NCI-H2196 (cell line): Measurements from ENCODE around the gene ATP6V1F.

Source experiments
- DNase-seq: peaks from one replicate; lab custom pipeline; 2025; ENCODE audit not compliant: unreplicated experiment; lab: John Stamatoyannopoulos, UW

Gene ATP6V1F

DNA sequence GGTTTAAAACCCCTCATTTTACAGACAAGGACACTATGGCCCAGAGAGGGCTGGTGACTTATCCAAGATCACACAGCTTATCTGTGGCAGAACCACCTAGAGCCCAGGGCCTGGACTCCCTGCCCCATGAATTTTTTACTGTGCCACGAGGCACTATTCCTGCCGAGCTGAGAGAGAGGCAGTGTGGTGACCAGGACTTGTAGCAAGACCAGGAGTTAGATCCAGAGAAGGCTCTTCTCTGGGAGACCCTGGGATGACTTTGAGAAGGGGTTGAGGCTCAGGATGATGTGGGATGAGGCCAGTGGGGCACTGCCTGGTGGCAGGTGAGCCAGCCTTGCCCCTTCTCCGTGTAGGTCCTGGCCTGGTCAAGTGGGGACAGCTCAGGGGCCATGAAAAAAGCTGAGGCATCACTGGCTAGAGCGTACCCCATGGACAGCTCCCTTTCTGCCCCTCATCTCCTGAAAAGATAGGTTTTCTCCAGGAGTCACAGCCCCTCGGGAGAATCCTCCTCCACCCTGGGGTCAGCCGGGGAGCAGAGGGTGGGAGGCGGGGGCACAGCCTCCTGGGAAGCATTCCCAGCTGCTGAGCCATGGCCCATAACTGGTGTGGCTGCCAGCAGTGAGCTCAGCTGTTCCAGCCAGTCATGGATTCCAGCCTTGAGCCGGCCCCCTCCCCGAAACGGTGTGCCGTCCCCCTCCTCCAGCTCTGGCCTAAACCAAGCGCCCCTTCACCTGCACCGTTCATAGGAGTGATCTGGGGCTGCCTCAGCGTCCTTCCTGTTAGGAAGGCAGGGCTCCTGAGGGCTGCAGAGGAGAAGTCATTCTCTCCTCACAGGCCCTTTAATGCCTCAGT lies 26.6 kb upstream of the ATP6V1F start:
- no peak for DNase-seq

DNA sequence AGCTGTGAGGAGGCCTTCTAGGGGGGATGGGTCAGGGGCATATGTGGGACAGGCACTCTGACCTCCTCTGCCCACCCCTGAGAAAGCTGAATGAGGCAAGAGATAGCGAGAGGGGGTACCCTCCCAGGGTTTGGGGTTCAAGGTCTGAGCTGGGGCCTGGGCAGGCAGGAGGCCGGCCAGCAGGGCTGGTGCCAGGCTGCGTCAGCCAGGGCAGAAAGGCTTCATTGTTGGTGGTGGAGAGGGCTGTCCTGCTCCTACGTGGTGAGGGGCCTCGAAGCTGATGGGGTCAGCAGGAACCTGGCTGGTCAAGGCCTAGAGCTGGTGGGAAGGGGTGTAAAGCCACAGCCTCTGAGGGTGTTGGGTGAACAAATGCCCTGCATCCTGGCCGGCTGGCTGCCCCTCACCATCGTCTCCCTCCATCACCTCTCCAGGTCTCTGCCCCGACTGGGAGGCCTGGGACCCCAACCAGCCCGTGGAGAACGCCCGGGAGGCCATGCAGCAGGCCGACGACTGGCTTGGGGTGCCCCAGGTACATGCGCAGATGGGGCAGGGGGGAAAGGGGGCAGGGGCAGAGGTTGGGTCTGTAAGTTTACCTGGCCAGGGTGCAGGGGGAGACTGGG lies 25.8 kb upstream of the ATP6V1F start:
- no peak for DNase-seq

DNA sequence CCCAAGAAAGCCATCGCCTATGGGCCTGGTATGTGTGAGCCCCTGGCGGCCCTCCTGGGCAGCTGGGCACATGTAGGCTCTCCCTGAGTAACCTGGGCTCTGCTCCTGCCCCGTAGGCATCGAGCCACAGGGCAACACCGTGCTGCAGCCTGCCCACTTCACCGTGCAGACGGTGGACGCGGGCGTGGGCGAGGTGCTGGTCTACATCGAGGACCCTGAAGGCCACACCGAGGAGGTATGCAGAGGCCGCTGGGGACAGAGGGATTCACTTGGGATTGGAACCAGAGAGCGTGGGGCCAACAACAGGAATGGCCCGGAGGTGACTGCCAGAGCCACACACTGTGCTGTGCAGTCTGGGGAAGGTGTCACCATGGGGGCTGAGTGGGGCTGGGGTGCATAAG lies 25.1 kb upstream of the ATP6V1F start:
- no peak for DNase-seq

DNA sequence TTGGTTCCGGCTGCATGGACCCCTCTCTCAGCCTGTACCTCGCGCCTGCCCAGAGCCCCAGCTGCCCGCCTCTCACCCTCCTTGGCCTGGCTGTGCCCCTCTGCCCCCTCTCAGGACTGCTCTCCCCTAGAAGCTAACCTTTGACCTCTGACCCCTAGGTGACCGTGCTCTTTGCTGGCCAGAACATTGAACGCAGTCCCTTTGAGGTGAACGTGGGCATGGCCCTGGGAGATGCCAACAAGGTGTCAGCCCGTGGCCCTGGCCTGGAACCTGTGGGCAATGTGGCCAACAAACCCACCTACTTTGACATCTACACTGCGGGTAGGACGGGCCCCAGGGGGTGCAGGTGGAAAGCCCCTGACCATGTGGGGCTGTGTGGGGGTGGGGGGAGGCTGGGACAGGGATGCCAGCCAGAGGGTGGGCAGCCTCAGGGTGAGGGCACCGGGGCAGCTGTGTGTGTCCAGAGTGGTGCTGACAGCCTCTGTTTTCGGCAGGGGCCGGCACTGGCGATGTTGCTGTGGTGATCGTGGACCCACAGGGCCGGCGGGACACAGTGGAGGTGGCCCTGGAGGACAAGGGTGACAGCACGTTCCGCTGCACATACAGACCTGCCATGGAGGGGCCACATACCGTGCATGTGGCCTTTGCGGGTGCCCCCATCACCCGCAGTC lies 24.4 kb upstream of the ATP6V1F start:
- no peak for DNase-seq

DNA sequence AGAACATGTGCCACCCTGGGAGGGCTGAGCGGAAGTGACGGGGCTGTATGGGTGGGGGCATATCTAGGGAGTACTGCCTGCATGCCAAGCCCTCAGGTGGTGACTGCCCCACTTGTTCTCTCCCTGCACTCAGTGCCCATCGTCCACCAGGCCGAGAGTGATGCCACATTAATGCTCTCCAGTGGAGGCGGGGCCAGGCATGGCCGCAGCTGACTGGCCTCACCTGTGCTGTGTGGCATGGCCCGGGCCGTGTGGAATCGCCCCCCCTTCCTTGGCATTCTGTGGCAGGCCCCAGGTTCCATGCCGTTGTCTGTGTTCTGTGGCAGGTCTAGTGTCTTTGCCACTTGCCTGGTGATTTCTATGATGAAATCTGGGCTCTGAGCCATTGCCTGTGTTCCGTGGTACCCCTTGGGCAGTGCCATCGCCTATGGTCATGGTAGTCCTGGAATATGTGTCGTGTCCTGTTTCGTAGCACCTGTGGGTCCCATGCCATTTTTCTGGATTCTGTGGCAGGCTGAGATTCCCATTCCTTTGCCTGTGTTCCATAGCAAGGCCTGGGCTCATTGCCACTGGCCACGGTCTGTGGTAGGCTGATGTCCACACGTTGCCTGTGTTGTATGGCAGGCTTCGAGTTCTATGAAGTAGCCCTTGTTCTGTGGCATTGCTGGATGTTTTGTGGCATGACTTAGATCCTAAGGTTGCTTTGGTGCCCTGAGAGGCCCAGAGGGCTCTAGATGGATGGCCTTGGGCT lies 23.5 kb upstream of the ATP6V1F start:
- no peak for DNase-seq

DNA sequence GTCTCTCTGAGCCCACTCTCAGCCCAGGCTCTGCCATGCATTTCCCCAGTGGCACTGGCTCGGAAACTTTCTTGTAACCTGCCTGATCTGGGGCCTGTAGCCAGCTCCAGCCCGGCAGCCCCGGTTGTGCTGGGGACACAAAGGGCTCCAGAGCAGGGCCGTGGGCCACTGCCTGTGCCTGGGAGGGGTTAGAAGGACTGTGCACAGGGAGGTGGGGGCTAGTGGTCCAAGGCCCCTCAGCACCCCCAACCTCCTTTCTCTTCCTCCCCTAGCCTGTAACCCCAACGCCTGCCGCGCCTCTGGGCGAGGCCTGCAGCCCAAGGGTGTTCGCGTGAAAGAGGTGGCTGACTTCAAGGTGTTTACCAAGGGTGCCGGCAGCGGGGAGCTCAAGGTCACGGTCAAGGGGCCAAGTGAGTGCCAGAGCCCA lies 22.9 kb upstream of the ATP6V1F start:
- no peak for DNase-seq

DNA sequence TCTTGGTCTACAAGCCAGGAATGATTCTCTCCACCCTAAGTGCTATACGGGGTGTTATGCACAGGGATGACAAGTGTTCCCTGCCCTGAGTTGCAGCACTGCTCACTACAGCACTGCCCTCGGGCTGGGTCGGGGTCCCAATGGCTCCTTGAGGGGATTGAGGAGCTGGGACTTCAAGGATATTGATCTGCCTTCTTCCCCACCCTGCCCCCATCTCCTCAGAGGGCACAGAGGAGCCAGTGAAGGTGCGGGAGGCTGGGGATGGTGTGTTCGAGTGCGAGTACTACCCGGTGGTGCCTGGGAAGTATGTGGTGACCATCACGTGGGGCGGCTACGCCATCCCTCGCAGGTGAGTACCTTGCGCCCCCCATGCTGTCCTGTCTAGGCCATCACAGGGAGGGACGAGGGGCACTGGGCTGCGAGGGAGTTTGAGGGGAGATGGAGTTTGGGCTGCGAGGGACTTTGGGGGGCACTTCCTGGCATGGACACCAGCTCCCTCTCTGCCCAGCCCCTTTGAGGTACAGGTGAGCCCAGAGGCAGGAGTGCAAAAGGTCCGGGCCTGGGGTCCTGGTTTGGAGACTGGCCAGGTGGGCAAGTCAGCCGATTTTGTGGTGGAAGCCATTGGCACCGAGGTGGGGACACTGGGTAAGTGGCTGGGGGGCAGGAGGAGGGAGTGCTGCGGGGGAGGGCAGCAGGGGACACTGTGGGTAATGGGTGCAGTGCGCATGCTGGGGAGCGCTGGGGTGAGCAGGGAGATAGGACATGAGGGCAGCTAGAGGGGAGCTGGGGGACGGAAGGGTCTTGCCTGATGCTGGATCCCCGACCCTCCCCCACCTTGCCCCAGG lies 22.1 kb upstream of the ATP6V1F start:
- no peak for DNase-seq

DNA sequence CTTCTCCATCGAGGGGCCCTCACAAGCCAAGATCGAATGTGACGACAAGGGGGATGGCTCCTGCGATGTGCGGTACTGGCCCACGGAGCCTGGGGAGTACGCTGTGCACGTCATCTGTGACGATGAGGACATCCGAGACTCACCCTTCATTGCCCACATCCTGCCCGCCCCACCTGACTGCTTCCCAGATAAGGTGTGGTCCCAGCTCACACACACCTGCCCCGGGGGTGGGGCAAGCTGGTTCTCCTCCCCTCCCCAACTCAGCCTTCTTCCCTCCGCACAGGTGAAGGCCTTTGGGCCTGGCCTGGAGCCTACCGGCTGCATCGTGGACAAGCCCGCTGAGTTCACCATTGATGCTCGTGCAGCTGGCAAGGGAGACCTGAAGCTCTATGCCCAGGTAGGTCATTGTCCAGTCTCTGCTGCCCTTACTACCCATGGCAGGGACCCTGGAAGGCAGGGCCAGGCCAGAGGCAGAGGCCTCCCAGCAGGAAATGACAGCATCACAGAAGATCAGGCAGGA lies 21.4 kb upstream of the ATP6V1F start:
- peak; percentile 32 for DNase-seq

DNA sequence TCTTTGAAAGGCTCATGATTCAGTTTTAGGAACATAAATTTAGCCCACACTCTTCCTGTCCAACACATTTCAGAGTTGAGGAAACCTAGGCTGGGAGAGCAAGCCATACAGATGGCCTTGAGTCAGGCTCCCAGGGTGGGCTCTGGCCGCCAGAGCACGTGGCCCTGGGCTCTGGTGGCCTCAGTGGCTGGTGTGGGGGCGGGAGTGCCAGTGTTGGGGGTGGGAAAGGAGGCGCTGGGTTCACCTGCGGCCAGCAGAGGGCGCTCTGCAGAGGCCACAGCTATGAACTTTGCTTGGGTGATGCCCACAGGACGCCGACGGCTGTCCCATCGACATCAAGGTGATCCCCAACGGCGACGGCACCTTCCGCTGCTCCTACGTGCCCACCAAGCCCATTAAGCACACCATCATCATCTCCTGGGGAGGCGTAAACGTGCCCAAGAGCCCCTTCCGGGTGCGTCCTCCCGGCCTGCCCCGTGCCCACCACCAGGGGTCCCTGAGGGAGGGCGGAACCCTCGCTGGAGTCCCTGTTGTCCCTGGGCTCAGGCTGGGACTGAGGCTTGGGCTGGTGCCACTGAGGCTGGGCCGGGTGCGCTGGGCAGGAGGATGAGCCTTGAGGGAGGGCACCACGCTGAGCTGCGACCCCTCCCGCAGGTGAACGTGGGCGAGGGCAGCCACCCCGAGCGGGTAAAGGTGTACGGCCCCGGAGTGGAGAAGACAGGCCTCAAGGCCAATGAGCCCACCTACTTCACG lies 20.6 kb upstream of the ATP6V1F start:
- DNase-seq, result peak; percentile 11

DNA sequence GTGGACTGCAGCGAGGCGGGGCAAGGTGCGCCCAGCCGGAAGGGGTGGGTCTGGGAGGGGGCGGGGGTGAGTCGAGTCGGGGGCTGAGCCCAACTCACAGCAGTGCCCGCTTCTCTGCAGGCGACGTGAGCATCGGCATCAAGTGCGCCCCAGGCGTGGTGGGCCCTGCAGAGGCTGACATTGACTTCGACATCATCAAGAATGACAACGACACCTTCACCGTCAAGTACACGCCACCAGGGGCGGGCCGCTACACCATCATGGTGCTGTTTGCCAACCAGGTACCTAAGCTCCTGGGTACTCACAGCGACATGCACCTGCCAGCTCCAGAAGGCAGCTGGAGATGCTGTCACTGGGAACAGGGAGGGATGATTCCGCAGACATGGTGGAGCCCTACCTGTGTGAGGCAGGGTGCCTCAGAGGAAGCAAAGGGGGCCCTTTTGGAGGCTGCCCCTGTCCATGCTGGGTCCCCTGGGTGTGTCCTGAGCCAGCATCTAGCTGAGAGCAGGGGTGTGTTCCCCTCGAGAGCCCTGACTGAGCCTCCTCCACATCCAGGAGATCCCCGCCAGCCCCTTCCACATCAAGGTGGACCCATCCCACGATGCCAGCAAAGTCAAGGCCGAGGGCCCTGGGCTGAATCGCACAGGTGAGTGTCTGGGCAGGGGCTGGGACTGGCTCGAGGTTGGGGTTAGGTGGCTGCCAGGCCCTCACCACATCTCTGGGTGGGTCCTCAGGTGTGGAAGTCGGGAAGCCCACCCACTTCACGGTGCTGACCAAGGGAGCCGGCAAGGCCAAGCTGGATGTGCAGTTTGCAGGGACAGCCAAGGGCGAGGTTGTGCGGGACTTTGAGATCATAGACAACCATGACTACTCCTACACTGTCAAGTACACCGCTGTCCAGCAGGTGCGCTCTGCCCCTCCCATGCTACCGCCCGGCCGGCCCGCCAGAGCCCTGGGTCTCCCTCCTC lies 19.7 kb upstream of the ATP6V1F start:
- peak; percentile 23 for DNase-seq

DNA sequence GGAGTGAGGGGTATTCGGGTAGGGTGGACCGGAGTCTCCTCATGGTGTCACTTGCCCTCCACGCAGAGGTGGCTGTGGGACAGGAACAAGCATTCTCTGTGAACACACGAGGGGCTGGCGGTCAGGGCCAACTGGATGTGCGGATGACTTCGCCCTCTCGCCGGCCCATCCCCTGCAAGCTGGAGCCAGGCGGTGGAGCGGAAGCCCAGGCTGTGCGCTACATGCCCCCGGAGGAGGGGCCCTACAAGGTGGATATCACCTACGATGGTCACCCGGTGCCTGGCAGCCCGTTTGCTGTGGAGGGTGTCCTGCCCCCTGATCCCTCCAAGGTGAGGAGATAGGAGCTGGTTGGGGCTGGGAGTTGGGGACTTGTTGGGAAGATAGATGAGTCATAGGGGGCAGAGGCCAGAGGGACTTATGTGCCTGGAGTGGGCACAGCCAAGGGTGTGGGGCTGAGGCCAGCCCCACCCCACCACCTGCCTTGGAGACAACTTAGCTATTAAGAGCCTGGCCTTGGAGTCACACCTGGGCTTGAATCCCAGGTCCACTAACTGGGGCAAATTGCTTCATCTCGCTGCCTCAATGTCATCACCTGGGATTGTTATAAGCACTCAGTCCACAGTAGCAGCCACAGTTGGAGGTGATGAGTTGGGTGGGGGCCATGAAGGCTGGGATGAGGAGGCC lies 18.6 kb upstream of the ATP6V1F start:
- DNase-seq, result no peak

DNA sequence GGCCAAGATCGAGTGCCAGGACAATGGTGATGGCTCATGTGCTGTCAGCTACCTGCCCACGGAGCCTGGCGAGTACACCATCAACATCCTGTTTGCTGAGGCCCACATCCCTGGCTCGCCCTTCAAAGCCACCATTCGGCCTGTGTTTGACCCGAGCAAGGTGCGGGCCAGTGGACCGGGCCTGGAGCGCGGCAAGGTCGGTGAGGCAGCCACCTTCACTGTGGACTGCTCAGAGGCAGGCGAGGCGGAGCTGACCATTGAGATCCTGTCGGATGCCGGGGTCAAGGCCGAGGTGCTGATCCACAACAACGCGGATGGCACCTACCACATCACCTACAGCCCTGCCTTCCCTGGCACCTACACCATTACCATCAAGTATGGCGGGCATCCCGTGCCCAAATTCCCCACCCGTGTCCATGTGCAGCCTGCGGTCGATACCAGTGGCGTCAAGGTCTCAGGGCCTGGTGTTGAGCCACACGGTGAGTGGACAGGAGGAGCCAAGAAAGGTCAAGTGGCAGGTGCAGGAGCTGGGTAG lies 17.8 kb upstream of the ATP6V1F start:
- no peak for DNase-seq

DNA sequence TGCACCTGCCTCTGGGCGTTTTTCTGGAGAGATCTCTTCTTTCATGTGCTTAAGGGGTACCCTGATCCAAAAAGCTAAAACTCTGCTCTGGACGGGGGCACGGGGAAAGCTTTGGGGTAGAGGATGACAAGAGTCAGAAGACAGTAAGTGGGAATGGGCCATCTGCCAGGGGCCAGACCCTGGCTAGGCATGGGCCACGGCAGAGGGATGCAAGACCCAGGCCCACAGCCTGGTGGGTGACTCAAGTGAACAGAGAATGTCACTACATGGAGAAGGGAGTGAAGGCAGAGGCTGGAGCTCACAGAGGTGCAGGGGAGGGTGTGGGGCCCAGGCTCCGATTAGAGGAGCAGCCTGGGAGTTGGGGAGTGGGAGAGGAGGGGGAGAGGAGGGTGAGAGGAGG lies 17.2 kb upstream of the ATP6V1F start:
- DNase-seq, result no peak

DNA sequence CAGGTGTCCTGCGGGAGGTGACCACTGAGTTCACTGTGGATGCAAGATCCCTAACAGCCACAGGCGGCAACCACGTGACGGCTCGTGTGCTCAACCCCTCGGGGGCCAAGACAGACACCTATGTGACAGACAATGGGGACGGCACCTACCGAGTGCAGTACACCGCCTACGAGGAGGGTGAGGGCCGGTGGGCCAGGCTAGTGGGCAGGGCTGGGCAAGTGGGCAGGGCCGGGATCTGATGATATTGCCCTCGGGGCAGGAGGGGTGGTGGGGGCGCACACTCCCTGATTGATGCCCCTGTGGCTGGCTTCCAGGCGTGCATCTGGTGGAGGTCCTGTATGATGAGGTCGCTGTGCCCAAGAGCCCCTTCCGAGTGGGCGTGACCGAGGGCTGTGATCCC lies 16.7 kb upstream of the ATP6V1F start:
- no peak for DNase-seq

DNA sequence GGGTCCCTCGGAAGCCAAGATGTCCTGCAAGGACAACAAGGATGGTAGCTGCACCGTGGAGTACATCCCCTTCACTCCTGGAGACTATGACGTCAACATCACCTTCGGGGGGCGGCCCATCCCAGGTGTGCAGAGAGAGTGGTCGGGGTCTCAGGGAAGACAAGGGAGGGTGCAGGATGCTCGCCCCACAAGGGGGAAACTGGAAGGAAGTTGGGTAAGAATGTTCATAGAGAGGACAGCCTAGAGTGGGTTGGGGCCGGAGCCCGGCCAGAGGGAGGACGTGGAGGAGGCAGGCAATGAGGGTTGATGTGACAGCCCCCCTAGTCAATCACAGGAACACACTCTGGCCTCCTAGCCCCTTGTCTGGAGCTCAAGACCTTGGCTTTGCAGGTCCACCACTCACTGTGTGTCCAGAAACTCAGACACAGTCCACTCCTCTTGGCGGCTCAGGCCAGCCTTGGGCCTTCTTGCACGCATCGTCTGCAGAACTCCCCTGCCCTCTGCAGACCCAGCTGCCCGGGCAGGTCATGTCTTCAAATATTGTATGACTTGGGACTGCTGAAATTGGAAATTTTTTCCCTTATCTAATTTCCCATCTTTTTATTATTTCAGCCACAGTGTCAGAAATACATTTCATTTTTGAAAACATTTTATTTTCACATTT lies 15.7 kb upstream of the ATP6V1F start:
- DNase-seq, result no peak

DNA sequence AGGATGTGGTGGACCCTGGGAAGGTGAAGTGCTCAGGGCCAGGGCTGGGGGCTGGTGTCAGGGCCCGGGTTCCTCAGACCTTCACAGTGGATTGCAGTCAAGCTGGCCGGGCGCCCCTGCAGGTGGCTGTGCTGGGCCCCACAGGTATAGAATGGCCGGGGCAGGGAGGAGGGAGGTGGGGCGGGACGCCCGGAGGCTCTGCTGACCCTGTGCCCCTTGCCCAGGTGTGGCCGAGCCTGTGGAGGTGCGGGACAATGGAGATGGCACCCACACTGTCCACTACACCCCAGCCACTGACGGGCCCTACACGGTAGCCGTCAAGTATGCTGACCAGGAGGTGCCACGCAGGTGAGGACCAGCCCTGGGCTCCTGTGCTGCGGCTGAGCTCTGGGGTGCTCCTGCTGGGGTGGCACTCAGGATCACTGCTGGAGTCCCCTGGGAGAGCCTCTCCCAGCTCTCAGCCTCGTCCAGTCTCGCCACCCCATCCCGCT lies 14.9 kb upstream of the ATP6V1F start:
- no peak for DNase-seq
